GM19238 (cell line): ENCODE results near the gene GDF9.
"Not testable (repeated sequence)": the region's sequence is repeated elsewhere in the genome, so short reads cannot be mapped to it uniquely, and the experiment has no call there.

ENCODE experiments used
- DNase-seq: peaks from one replicate; pipeline ENCODE4 v3.0.0; 2011; ENCODE audit warnings: low spot score; ENCODE audit not compliant: insufficient read length

GDF9 gene

GRCh38 chr5:132873119-132873929 is 7.1 kb upstream of the GDF9 start, which contains the start of gene LEAP2:
TSS of gene LEAP2 (plus strand) at chr5:132873668. CDS start at chr5:132873695, 27 bp downstream.
- no peak for DNase-seq

GRCh38 chr5:132872788-132873118 is 6.5 kb upstream of the GDF9 start:
- no peak for DNase-seq

GRCh38 chr5:132871459-132872284 is 5.4 kb upstream of the GDF9 start:
- no peak for DNase-seq

GRCh38 chr5:132870801-132871200 is 4.5 kb upstream of the GDF9 start:
- DNase-seq = no peak

- DNase-seq = no peak
These were observed 2.5 kb upstream of the GDF9 start for GRCh38 chr5:132868754-132869153.

GRCh38 chr5:132867046-132867451 is 780 bp upstream of the GDF9 start:
- peak; percentile 17 for DNase-seq

- DNase-seq = peak; percentile 7
These were observed 464 bp downstream of the GDF9 start for GRCh38 chr5:132865668-132866341.

GRCh38 chr5:132860742-132861141 is 5.5 kb downstream of the GDF9 start:
- DNase-seq = no peak

- no peak for DNase-seq
These were observed 6.3 kb downstream of the GDF9 start for GRCh38 chr5:132859889-132860437.

GRCh38 chr5:132856011-132856410 is 10.3 kb downstream of the GDF9 start:
- DNase-seq = no peak

GRCh38 chr5:132854992-132855391 is 11.3 kb downstream of the GDF9 start:
- not testable (repeated sequence) for DNase-seq

GRCh38 chr5:132854301-132854700 is 12.0 kb downstream of the GDF9 start:
- DNase-seq = no peak

GRCh38 chr5:132853790-132854189 is 12.5 kb downstream of the GDF9 start:
- no peak for DNase-seq

- DNase-seq = no peak
These were observed 12.9 kb downstream of the GDF9 start for GRCh38 chr5:132853323-132853722.

- no peak for DNase-seq
These were observed 16.2 kb downstream of the GDF9 start for GRCh38 chr5:132850066-132850465.

- no peak for DNase-seq
These were observed 16.9 kb downstream of the GDF9 start for GRCh38 chr5:132849347-132849746.

GRCh38 chr5:132848270-132848669 is 18.0 kb downstream of the GDF9 start:
- no peak for DNase-seq

- DNase-seq = no peak
These were observed 25.0 kb downstream of the GDF9 start for GRCh38 chr5:132841305-132841704.

- DNase-seq = no peak
These were observed 25.4 kb downstream of the GDF9 start for GRCh38 chr5:132840896-132841295.

- DNase-seq = no peak
These were observed 26.0 kb downstream of the GDF9 start for GRCh38 chr5:132840313-132840712.

- DNase-seq = no peak
These were observed 26.6 kb downstream of the GDF9 start for GRCh38 chr5:132839426-132840301.
